ENCODE results near the gene LYPD4.

GRCh38 chr19:41859618-41860418, 15.3 kb upstream of the LYPD4 start, which contains the start of gene RPS19:
- peak; percentile 92 for TF ChIP-seq POLR2AphosphoS5 (IDR thresholded peaks at IDR 0.05)
- TF ChIP-seq CTCF (IDR thresholded peaks at IDR 0.05), result peak; percentile 66 to 97 (median 80)
